Measurements from ENCODE around the gene COL6A3. TPM values are rescaled to one million over a fixed set of nuclear protein-coding genes. Genes with fewer than 3 reads are reported as not detected.

The COL6A3 gene
- total and polyA plus RNA-seq, 9 of the 15 experiments (the other 6 are each of a cell fraction or from before 2014, with no cell fraction given): 0.07 to 4.1 (median 1.5) TPM

GRCh38 chr2:237384672-237385020 lies 29.3 kb downstream of the COL6A3 start (continued):
- TF ChIP-seq, protein P1, sequence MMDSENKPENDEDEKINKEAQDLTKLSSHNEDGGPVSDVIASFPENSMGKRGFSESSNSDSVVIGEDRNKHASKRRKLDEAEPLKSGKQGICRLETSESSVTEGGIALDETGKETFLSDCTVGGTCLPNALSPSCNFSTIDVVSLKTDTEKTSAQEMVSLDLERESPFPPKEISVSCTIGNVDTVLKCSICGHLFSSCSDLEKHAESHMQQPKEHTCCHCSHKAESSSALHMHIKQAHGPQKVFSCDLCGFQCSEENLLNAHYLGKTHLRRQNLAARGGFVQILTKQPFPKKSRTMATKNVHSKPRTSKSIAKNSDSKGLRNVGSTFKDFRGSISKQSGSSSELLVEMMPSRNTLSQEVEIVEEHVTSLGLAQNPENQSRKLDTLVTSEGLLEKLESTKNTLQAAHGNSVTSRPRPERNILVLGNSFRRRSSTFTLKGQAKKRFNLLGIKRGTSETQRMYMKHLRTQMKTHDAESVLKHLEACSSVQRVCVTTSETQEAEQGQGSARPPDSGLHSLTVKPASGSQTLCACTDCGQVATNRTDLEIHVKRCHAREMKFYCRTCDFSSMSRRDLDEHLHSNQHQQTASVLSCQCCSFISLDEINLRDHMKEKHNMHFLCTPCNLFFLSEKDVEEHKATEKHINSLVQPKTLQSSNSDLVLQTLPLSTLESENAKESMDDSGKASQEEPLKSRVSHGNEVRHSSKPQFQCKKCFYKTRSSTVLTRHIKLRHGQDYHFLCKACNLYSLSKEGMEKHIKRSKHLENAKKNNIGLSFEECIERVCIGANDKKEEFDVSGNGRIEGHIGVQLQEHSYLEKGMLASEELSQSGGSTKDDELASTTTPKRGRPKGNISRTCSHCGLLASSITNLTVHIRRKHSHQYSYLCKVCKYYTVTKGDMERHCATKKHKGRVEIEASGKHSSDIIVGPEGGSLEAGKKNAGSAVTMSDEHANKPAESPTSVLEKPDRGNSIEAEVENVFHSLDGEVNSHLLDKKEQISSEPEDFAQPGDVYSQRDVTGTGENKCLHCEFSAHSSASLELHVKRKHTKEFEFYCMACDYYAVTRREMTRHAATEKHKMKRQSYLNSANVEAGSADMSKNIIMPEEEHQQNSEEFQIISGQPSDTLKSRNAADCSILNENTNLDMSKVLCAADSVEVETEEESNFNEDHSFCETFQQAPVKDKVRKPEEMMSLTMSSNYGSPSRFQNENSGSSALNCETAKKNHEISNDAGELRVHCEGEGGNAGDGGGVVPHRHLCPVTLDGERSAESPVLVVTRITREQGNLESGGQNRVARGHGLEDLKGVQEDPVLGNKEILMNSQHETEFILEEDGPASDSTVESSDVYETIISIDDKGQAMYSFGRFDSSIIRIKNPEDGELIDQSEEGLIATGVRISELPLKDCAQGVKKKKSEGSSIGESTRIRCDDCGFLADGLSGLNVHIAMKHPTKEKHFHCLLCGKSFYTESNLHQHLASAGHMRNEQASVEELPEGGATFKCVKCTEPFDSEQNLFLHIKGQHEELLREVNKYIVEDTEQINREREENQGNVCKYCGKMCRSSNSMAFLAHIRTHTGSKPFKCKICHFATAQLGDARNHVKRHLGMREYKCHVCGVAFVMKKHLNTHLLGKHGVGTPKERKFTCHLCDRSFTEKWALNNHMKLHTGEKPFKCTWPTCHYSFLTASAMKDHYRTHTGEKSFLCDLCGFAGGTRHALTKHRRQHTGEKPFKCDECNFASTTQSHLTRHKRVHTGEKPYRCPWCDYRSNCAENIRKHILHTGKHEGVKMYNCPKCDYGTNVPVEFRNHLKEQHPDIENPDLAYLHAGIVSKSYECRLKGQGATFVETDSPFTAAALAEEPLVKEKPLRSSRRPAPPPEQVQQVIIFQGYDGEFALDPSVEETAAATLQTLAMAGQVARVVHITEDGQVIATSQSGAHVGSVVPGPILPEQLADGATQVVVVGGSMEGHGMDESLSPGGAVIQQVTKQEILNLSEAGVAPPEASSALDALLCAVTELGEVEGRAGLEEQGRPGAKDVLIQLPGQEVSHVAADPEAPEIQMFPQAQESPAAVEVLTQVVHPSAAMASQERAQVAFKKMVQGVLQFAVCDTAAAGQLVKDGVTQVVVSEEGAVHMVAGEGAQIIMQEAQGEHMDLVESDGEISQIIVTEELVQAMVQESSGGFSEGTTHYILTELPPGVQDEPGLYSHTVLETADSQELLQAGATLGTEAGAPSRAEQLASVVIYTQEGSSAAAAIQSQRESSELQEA (IDR thresholded peaks at IDR 0.05; ENCODE audit: low read depth): no peak
- TF ChIP-seq CCNT2 (IDR thresholded peaks at IDR 0.05; ENCODE audit: borderline replicate concordance, extremely low read depth, insufficient read length, low read depth, low read length) (no peak), DDX20 (tag; IDR thresholded peaks at IDR 0.05; ENCODE audit: low read depth) (no peak)

Measured in K562 (cell line).